ENCODE results near the gene KCNMA1.

GRCh38 chr10:77075926-77076325, 561.7 kb downstream of the KCNMA1 start:
- no peak for TF ChIP-seq TAF1 (IDR thresholded peaks at IDR 0.05; ENCODE audit: low read depth)
- TF ChIP-seq, protein P1, sequence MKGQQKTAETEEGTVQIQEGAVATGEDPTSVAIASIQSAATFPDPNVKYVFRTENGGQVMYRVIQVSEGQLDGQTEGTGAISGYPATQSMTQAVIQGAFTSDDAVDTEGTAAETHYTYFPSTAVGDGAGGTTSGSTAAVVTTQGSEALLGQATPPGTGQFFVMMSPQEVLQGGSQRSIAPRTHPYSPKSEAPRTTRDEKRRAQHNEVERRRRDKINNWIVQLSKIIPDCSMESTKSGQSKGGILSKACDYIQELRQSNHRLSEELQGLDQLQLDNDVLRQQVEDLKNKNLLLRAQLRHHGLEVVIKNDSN (IDR thresholded peaks at IDR 0.05), result no peak
- no peak for TF ChIP-seq TEAD4 (IDR thresholded peaks at IDR 0.05)
- no peak for TF ChIP-seq RAD21 (IDR thresholded peaks at IDR 0.05; ENCODE audit: low read depth)
- TF ChIP-seq, protein P2, sequence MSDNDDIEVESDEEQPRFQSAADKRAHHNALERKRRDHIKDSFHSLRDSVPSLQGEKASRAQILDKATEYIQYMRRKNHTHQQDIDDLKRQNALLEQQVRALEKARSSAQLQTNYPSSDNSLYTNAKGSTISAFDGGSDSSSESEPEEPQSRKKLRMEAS (IDR thresholded peaks at IDR 0.05), result no peak
- no peak for TF ChIP-seq REST (IDR thresholded peaks at IDR 0.05; ENCODE audit: low read depth)
- TF ChIP-seq CREB1 (IDR thresholded peaks at IDR 0.05; ENCODE audit: low read depth), result no peak
- TF ChIP-seq TCF12 (IDR thresholded peaks at IDR 0.05; ENCODE audit: low read depth), result no peak
- no peak for TF ChIP-seq NFIC (IDR thresholded peaks at IDR 0.05)
- TF ChIP-seq EP300 (IDR thresholded peaks at IDR 0.05; ENCODE audit: borderline replicate concordance), result no peak

Measured in Ishikawa (cell line).